Measurements from ENCODE around the gene ZNF423. TPM values are rescaled to one million over a fixed set of nuclear protein-coding genes. Genes with fewer than 3 reads are reported as not detected.

ZNF423 gene
- total and polyA plus RNA-seq, 10 donors = 0.36 to 7.0 (median 3.7) TPM

DNA sequence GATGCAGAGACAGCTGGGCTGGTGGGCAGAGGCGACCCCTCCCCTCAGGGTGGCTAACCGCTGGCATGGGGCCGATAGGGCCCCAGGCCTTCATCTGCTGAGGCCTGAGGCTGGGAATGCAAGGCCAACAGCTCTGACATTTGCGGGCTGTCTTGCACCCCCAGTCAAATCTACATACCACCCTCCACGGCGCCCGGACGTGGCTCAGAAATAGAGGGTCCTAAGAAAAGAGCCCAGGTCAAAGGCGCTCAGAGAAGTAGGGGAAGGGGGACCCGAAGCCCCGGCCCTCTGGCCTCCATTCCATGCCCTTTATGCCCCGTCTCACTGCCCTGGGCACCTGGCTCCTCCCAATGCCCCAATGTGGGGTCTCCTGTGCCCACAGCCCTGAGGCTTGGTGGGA lies 340.1 kb downstream of the ZNF423 start:
- WGBS, 5 donors = 87 to 94% (median 88%) methylated on average over 10 to 12 of the region's 12 CpGs
- Histone ChIP-seq H3K4me3 (no peak overlapping the region), H3K9me3 (no peaks in the 10 kb centered on the region), H3K27me3 (replicated peaks in 1 of 7) (no peaks in the 10 kb centered on the region), H3K4me1 (no peaks in the 10 kb centered on the region), H3K27ac (no peak overlapping the region), H3K36me3 (no peaks in the 10 kb centered on the region)
- TF ChIP-seq, protein P1, sequence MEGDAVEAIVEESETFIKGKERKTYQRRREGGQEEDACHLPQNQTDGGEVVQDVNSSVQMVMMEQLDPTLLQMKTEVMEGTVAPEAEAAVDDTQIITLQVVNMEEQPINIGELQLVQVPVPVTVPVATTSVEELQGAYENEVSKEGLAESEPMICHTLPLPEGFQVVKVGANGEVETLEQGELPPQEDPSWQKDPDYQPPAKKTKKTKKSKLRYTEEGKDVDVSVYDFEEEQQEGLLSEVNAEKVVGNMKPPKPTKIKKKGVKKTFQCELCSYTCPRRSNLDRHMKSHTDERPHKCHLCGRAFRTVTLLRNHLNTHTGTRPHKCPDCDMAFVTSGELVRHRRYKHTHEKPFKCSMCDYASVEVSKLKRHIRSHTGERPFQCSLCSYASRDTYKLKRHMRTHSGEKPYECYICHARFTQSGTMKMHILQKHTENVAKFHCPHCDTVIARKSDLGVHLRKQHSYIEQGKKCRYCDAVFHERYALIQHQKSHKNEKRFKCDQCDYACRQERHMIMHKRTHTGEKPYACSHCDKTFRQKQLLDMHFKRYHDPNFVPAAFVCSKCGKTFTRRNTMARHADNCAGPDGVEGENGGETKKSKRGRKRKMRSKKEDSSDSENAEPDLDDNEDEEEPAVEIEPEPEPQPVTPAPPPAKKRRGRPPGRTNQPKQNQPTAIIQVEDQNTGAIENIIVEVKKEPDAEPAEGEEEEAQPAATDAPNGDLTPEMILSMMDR (IDR thresholded peaks at IDR 0.05 in 8 of 11, conservative IDR thresholded peaks at IDR 0.05 in 3 of 11) = no peak
- TF ChIP-seq POLR2A (IDR thresholded peaks at IDR 0.05) (no peak), POLR2AphosphoS5 (IDR thresholded peaks at IDR 0.05) (no peak)
- intact Hi-C loops (cut with DNase I; ENCODE audit: low total_unique reads) = no loop called here
- DNase-seq = peak; percentile 57

DNA sequence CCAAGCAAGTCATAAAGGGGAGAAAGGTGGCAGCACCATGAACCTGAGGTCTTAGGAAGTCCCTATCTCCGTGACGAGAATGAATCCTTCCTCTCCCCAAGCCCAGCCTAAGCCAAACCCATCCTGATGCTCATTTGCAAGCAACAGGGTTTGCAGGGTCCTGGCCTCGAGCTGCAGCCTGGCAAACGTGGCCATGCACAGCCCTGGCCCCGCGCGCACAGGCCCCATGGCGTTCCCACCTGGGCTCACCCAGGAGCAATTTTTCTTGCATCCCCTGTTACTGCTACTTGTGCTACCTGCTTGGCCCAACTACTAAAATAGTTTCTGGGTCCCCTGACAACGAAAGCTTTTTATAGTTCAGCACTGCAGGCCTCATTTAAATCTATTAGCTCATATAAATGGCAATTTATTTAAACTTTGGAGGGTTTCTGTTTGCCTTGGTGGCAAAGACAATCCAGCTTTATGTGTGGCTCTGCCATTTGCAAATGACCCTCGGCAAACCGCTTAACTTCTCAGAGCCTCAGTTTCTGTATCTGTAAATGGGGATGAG lies 340.8 kb downstream of the ZNF423 start:
- WGBS, 5 donors = 85 to 94% (median 89%) methylated on average over 6 to 11 of the region's 11 CpGs
- Histone ChIP-seq H3K27ac (no peak overlapping the region), H3K27me3 (replicated peaks in 1 of 7) (no peaks in the 10 kb centered on the region), H3K9me3 (no peaks in the 10 kb centered on the region), H3K4me1 (no peaks in the 10 kb centered on the region), H3K36me3 (no peaks in the 10 kb centered on the region), H3K4me3 (no peak overlapping the region)
- TF ChIP-seq, protein P1 (IDR thresholded peaks at IDR 0.05 in 8 of 11, conservative IDR thresholded peaks at IDR 0.05 in 3 of 11) = no peak
- TF ChIP-seq POLR2AphosphoS5 (IDR thresholded peaks at IDR 0.05) (no peak), POLR2A (IDR thresholded peaks at IDR 0.05) (no peak)
- intact Hi-C loops (cut with DNase I; ENCODE audit: low total_unique reads) = no loop called here
- peak; percentile 50 for DNase-seq

- intact Hi-C loops (cut with DNase I; ENCODE audit: low total_unique reads) = no loop called here
- H3K4me3 ChIP-seq = no peak overlapping the region
- no peaks in the 10 kb centered on the region for H3K9me3 ChIP-seq
- no peak overlapping the region for H3K27ac ChIP-seq
- no peaks in the 10 kb centered on the region for H3K4me1 ChIP-seq
- TF ChIP-seq, protein P1 (IDR thresholded peaks at IDR 0.05 in 8 of 11, conservative IDR thresholded peaks at IDR 0.05 in 3 of 11) = no peak
- DNase-seq = peak; percentile 62
- WGBS, 5 donors = 88 to 94% (median 90%) methylated on average over 24 of the region's 24 CpGs
- no peaks in the 10 kb centered on the region for H3K27me3 ChIP-seq (replicated peaks in 1 of 7)
- H3K36me3 ChIP-seq = no peaks in the 10 kb centered on the region
Measured at GRCh38 chr16:49514073-49514980, 341.6 kb downstream of the ZNF423 start.

GRCh38 chr16:49513040-49513439 lies 342.9 kb downstream of the ZNF423 start:
- intact Hi-C loops (cut with DNase I; ENCODE audit: low total_unique reads) = no loop called here
- TF ChIP-seq POLR2A (IDR thresholded peaks at IDR 0.05) = no peak
- TF ChIP-seq, protein P1 (IDR thresholded peaks at IDR 0.05 in 8 of 11, conservative IDR thresholded peaks at IDR 0.05 in 3 of 11) = no peak
- TF ChIP-seq POLR2AphosphoS5 (IDR thresholded peaks at IDR 0.05) = no peak

More at GRCh38 chr16:49513040-49513439, 342.9 kb downstream of the ZNF423 start:
- WGBS, 5 donors = 69 to 74% (median 71%) methylated on average over 7 of the region's 7 CpGs
- H3K36me3 ChIP-seq = no peaks in the 10 kb centered on the region
- H3K4me1 ChIP-seq = no peaks in the 10 kb centered on the region
- no peak overlapping the region for H3K27ac ChIP-seq
- no peak overlapping the region for H3K4me3 ChIP-seq
- peak; percentile 41 for DNase-seq
- H3K9me3 ChIP-seq = no peaks in the 10 kb centered on the region
- no peaks in the 10 kb centered on the region for H3K27me3 ChIP-seq (replicated peaks in 1 of 7)
